Measurements from ENCODE around the gene SPATA25.

The SPATA25 gene

GRCh38 chr20:45887346-45887715 lies at the start of gene SPATA25:
TSS of gene SPATA25 (minus strand) at chr20:45887622. CDS start at chr20:45887590, 32 bp downstream.
- H3K9me3 ChIP-seq (ENCODE audit: severe bottlenecking) = no peaks in the 10 kb centered on the region
- no peak within 1 kb of the TSS for H3K27ac ChIP-seq (ENCODE audit: poor library complexity, severe bottlenecking)
- ATAC-seq (ENCODE audit: low read depth) (no peak), DNase-seq (ENCODE audit: low spot score) (no peak)
- H3K4me1 ChIP-seq (ENCODE audit: insufficient read depth, poor library complexity, severe bottlenecking) = peaks cover 11% of the 10 kb centered on the region
- H3K27me3 ChIP-seq (ENCODE audit: insufficient read depth, poor library complexity, severe bottlenecking) = no peaks in the 10 kb centered on the region
- peaks cover 31% of the 10 kb centered on the region for H3K36me3 ChIP-seq (ENCODE audit: low read depth)
- TF ChIP-seq CTCF (IDR thresholded peaks at IDR 0.05; ENCODE audit: poor library complexity, severe bottlenecking) = no peak
- H3K4me3 ChIP-seq (ENCODE audit: severe bottlenecking) = no peak within 1 kb of the TSS

- Histone ChIP-seq H3K9me3 (ENCODE audit: severe bottlenecking) (no peaks in the 10 kb centered on the region), H3K4me1 (ENCODE audit: insufficient read depth, poor library complexity, severe bottlenecking) (peaks cover 8% of the 10 kb centered on the region), H3K4me3 (ENCODE audit: severe bottlenecking) (peak overlapping the region; percentile 85), H3K27ac (ENCODE audit: poor library complexity, severe bottlenecking) (peak overlapping the region; percentile 83), H3K36me3 (ENCODE audit: low read depth) (peaks cover 37% of the 10 kb centered on the region), H3K27me3 (ENCODE audit: insufficient read depth, poor library complexity, severe bottlenecking) (no peaks in the 10 kb centered on the region)
- ATAC-seq (ENCODE audit: low read depth) (peak; percentile 5), DNase-seq (ENCODE audit: low spot score) (no peak)
- TF ChIP-seq CTCF (IDR thresholded peaks at IDR 0.05; ENCODE audit: poor library complexity, severe bottlenecking) = no peak
Measured at GRCh38 chr20:45935416-45936046, 48.1 kb upstream of the SPATA25 start.

- Histone ChIP-seq H3K36me3 (ENCODE audit: low read depth) (peaks cover 30% of the 10 kb centered on the region), H3K4me3 (ENCODE audit: severe bottlenecking) (peak within 1 kb of the TSS; percentile 85), H3K27me3 (ENCODE audit: insufficient read depth, poor library complexity, severe bottlenecking) (no peaks in the 10 kb centered on the region), H3K9me3 (ENCODE audit: severe bottlenecking) (no peaks in the 10 kb centered on the region), H3K4me1 (ENCODE audit: insufficient read depth, poor library complexity, severe bottlenecking) (peaks cover 8% of the 10 kb centered on the region), H3K27ac (ENCODE audit: poor library complexity, severe bottlenecking) (peak within 1 kb of the TSS; percentile 83)
- TF ChIP-seq CTCF (IDR thresholded peaks at IDR 0.05; ENCODE audit: poor library complexity, severe bottlenecking) = no peak
- ATAC-seq (ENCODE audit: low read depth) (peak; percentile 70), DNase-seq (ENCODE audit: low spot score) (peak; percentile 100)
Measured at GRCh38 chr20:45934586-45935415, 47.4 kb upstream of the SPATA25 start, which contains the start of gene PCIF1. TSS of gene PCIF1 (plus strand) at chr20:45934683. CDS start at chr20:45939000, 4,317 bp downstream.

GRCh38 chr20:45934046-45934585 lies 46.7 kb upstream of the SPATA25 start:
- peak; percentile 23 for ATAC-seq (ENCODE audit: low read depth)
- H3K36me3 ChIP-seq (ENCODE audit: low read depth) = peaks cover 23% of the 10 kb centered on the region
- TF ChIP-seq CTCF (IDR thresholded peaks at IDR 0.05; ENCODE audit: poor library complexity, severe bottlenecking) = no peak

More at GRCh38 chr20:45934046-45934585, 46.7 kb upstream of the SPATA25 start:
- Histone ChIP-seq H3K4me3 (ENCODE audit: severe bottlenecking) (peak overlapping the region; percentile 85), H3K27ac (ENCODE audit: poor library complexity, severe bottlenecking) (peak overlapping the region; percentile 83), H3K9me3 (ENCODE audit: severe bottlenecking) (no peaks in the 10 kb centered on the region), H3K27me3 (ENCODE audit: insufficient read depth, poor library complexity, severe bottlenecking) (no peaks in the 10 kb centered on the region), H3K4me1 (ENCODE audit: insufficient read depth, poor library complexity, severe bottlenecking) (peaks cover 8% of the 10 kb centered on the region)
- DNase-seq (ENCODE audit: low spot score) = peak; percentile 87
